AG04450 (cell line): ENCODE results near the gene PLEKHG2. TPM values are rescaled to one million over a fixed set of nuclear protein-coding genes. Genes with fewer than 3 reads are reported as not detected.

Source experiments
- CTCF ChIA-PET: fragments of 300-600, 350-600 bp; formaldehyde crosslinking; extraction: SDS; loops from one replicate; lab custom pipeline; 2022; ENCODE audit warnings: antibody characterized with exemption, inconsistent platforms; lab: Charles Lee
- POLR2A ChIA-PET: fragments of 350-600 bp; formaldehyde crosslinking; extraction: SDS; loops from one replicate; lab custom pipeline; 2021; ENCODE audit warnings: antibody characterized with exemption, inconsistent platforms; lab: Yijun Ruan, JAX
- DNase-seq: peaks from one replicate; pipeline ENCODE4 v3.0.0-alpha.2; 2011; ENCODE audit warnings: low read depth, low spot score
- H3K27ac ChIP-seq: one replicate; pipeline ENCODE4 v1.5.1; 2012; ENCODE audit warnings: low read depth, low read length, control low read depth
- H3K27me3 ChIP-seq: one replicate; pipeline ENCODE4 v1.6.0; 2012; ENCODE audit warnings: low read length; ENCODE audit not compliant: control insufficient read depth, insufficient read depth
- H3K4me3 ChIP-seq: 2 replicates; pipeline ENCODE4 v1.5.1; 2011; ENCODE audit warnings: mild to moderate bottlenecking, low read depth, low read length, control low read depth
- H3K9me3 ChIP-seq: 2 replicates; pipeline ENCODE4 v1.5.1; 2012; ENCODE audit warnings: low read length; ENCODE audit not compliant: control insufficient read depth, insufficient read depth
- CTCF ChIP-seq: IDR thresholded peaks from 2 replicates; pipeline ENCODE4 v1.5.1; 2011; ENCODE audit warnings: low read depth, low read length, control low read depth, inconsistent platforms
- polyA plus RNA-seq: library from polyadenylated mRNA; depleted of rRNA; stranded (reverse); fragments of >200 nt; gene quantifications from 2 replicates; pipeline ENCODE4 v1.2.3, GENCODE V29; 2011

Gene PLEKHG2
- polyA plus RNA-seq, 1 experiment, result 12.3 TPM

- ChIA-PET CTCF (interaction anchor here (0.7 to 1.4 kb wide), 3 partner anchors 8 to 71 kb away, joined by 3 to 7 read pairs (median 4); no protein-coding TSS in a partner anchor), POLR2A (interaction anchor here (0.5 to 1.5 kb wide), 7 partner anchors 8 to 1029 kb away, joined by 3 to 17 read pairs (median 4); partner anchors contain the start of genes MED29, PAF1, PLEKHG2 and RPS16)
- DNase-seq, result peak; percentile 99
- peaks cover 8% of the 10 kb centered on the region; the same call in 1 of the 2 replicates for H3K9me3 ChIP-seq
- H3K27ac ChIP-seq, result peak overlapping the region; percentile 100
- peak overlapping the region; percentile 53 for H3K4me3 ChIP-seq
- H3K27me3 ChIP-seq, result no peaks in the 10 kb centered on the region
- TF ChIP-seq CTCF, result no peak
These were observed 8.8 kb upstream of the PLEKHG2 start for GRCh38 chr19:39403331-39404312.

- CTCF ChIA-PET, result interaction anchor here (0.6 kb wide), 1 partner anchor 437 kb away, joined by 3 read pairs; no protein-coding TSS in a partner anchor
- Histone ChIP-seq H3K9me3 (peaks cover 8% of the 10 kb centered on the region; the same call in 1 of the 2 replicates), H3K27me3 (no peaks in the 10 kb centered on the region), H3K4me3 (no peak overlapping the region), H3K27ac (no peak overlapping the region)
- no peak for DNase-seq
- TF ChIP-seq CTCF, result no peak
- POLR2A ChIA-PET, result interaction anchor here (0.7 to 3.7 kb wide), 2 partner anchors 13 to 30 kb away, joined by 4 to 20 read pairs; partner anchors contain the start of gene RPS16
These were observed 7.1 kb upstream of the PLEKHG2 start for GRCh38 chr19:39405261-39405957.

GRCh38 chr19:39405958-39406655, 6.4 kb upstream of the PLEKHG2 start:
- peaks cover 8% of the 10 kb centered on the region; the same call in 1 of the 2 replicates for H3K9me3 ChIP-seq
- CTCF ChIA-PET, result interaction anchor here (1.1 kb wide), 1 partner anchor 9 kb away, joined by 4 read pairs; no protein-coding TSS in a partner anchor
- no peak for DNase-seq
- no peaks in the 10 kb centered on the region for H3K27me3 ChIP-seq
- TF ChIP-seq CTCF, result no peak
- peak overlapping the region; percentile 39 for H3K27ac ChIP-seq
- H3K4me3 ChIP-seq, result peak overlapping the region; percentile 93
- POLR2A ChIA-PET, result interaction anchor here (0.6 to 3.8 kb wide), 7 partner anchors 8 to 1813 kb away, joined by 3 to 27 read pairs (median 4); partner anchors contain the start of genes AXL, MED29, PAF1 and RPS16

GRCh38 chr19:39406656-39407409, 5.6 kb upstream of the PLEKHG2 start, which contains the start of gene ZFP36:
Gene ZFP36 (plus strand): TSS chr19:39406847. CDS start chr19:39406905, 58 bp downstream.
- peak; percentile 60 for DNase-seq
- Histone ChIP-seq H3K4me3 (peak within 1 kb of the TSS; percentile 93), H3K9me3 (peaks cover 8% of the 10 kb centered on the region; the same call in 1 of the 2 replicates), H3K27me3 (no peaks in the 10 kb centered on the region), H3K27ac (peak within 1 kb of the TSS; percentile 81)
- no peak for TF ChIP-seq CTCF
- ChIA-PET CTCF (interaction anchor here (1.1 to 2.7 kb wide), 2 partner anchors 9 to 10 kb away, joined by 4 to 12 read pairs; no protein-coding TSS in a partner anchor), POLR2A (interaction anchor here (0.6 to 3.8 kb wide), 6 partner anchors 9 to 1812 kb away, joined by 3 to 27 read pairs (median 12); partner anchors contain the start of genes AXL, MED29, PAF1 and RPS16)
